ENCODE data around the gene BCL7C.
"Not testable (repeated sequence)": the region's sequence is repeated elsewhere in the genome, so short reads cannot be mapped to it uniquely, and the experiment has no call there.

The BCL7C gene

DNA sequence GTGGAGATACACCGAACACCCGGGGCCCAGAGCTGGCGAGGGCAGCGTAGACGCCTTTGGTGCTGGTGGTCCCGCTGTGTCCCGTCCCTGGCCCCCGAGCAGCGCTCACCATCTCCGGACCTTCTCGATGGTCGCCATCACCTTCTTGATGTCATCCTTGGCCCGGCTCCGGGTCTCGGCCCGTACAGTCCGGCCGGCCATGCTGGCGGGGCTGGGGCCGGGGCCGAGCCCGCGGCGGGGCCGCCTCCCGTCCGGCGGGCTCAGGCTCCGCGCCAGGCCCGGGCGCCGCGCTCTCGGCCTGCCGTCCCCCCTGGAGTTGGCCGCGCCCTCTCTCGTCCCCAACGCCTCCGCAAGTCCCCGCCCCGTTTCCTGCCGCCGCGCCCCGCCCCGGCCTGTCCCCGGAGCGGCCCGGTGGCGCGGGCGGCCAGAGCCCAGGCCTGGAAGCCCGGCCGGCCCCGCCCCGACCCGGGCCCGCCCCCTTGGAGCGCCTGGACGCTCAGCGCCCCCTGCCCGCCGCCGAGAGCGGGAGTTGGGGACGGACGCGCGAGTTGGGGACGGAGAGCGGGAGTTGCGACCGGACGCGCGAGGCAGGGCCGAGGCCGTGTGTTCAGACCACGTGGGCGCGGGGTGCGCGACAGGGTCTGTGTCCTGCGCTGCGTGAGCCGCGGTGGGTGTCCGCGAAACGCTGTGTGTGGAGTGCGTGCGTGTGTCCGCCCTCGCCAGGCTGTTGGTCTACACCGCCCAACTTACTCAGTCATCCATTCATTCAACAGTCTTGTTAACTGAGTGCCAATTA lies at the start of gene BCL7C:
Gene BCL7C (minus strand): TSS at position 334 of the 796 bp plus-strand sequence. CDS start 133 bp downstream, at position 201.
- no peak for FAIRE-seq

- FAIRE-seq, result no peak
Observed at GRCh38 chr16:30942426-30942806, 48.5 kb upstream of the BCL7C start.

DNA sequence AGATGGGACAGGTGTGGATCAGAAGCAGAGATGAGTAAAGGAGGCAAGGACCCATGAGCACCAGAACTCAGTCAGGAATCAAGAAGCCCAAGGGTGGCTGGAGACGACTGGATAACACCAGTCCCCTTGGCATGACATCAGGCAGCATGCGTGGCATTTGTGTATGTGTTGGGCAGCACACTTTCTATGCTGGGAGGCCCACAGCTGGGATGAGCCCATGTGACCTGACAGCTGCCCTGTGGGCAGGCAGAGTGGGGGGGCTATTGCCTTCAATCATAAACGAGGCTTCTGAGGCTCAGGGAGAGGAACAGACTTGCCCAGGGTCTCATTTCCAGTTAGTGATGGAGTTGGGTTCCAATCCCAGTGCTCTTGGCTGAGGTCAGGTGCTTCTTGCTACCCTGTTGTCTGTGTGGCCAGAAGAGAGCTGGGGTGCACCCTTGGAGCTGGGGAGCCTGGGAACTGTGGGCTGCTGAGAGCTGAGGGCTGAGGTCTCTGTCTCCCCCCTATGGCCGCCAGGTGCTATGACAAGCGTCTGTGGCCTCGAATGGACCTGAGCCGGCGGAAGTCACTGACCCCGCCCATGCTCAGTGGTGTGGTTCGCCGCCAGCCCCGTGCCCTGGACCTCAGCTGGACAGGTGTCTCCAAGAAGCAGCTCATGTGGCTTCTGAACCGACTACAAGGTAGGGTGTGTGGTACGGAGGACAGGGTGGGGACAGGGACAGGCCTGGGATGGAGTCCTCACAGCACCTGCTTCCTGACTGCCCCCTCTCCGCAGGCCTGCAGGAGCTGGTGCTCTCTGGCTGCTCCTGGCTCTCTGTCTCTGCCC lies 47.9 kb upstream of the BCL7C start:
- FAIRE-seq, result no peak

GRCh38 chr16:30939571-30939970 lies 45.7 kb upstream of the BCL7C start:
- FAIRE-seq, result not testable (repeated sequence)

- no peak for FAIRE-seq
Observed at GRCh38 chr16:30937692-30938091, 43.8 kb upstream of the BCL7C start.

GRCh38 chr16:30934827-30935557 lies 41.1 kb upstream of the BCL7C start:
- FAIRE-seq, result no peak

DNA sequence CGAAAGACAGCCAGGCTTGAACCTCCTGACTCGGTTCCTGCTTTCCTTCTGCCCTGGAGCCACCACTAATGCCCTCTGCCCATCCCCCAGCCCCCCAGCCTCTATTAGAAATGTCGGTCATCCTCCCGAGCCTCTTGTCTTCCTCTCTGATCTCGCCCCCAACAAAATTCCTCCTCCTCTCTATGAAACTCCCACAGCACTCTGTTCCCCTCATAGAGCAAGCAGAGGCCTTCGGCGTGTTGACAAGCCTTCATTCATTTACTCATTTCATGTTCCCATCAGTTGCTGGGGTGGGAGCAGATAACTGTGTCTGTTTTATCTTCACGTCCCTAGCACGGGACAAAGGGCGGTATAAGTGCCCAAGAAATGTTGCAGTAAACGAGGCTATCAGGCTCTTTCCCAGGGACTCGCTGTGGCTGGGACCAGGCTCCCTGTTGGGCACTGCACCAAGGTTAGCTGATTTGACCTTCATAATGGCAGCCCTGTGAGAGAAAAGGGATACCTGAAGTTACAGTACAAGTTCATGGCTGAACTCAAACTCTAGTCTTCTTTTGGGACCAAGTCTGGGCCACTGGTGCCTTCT lies 37.3 kb upstream of the BCL7C start:
- no peak for FAIRE-seq

DNA sequence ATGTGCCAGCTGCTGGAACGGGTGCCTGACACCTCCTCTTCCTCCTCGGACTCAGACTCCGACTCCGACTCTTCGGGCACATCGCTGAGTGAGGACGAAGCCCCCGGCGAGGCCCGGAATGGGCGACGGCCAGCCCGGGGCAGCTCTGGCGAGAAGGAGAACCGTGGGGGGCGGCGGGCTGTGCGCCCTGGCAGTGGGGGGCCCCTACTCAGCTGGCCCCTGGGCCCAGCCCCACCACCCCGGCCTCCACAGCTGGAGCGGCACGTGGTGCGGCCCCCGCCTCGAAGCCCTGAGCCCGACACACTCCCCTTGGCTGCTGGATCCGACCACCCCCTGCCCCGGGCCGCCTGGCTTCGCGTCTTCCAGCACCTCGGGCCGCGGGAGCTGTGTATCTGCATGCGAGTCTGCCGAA lies 36.3 kb upstream of the BCL7C start:
- FAIRE-seq, result no peak

GRCh38 chr16:30929167-30929566 lies 35.3 kb upstream of the BCL7C start:
- FAIRE-seq, result no peak

- FAIRE-seq, result no peak
Observed at GRCh38 chr16:30928390-30928789, 34.5 kb upstream of the BCL7C start.

GRCh38 chr16:30927789-30928378 lies 34.0 kb upstream of the BCL7C start:
- no peak for FAIRE-seq

DNA sequence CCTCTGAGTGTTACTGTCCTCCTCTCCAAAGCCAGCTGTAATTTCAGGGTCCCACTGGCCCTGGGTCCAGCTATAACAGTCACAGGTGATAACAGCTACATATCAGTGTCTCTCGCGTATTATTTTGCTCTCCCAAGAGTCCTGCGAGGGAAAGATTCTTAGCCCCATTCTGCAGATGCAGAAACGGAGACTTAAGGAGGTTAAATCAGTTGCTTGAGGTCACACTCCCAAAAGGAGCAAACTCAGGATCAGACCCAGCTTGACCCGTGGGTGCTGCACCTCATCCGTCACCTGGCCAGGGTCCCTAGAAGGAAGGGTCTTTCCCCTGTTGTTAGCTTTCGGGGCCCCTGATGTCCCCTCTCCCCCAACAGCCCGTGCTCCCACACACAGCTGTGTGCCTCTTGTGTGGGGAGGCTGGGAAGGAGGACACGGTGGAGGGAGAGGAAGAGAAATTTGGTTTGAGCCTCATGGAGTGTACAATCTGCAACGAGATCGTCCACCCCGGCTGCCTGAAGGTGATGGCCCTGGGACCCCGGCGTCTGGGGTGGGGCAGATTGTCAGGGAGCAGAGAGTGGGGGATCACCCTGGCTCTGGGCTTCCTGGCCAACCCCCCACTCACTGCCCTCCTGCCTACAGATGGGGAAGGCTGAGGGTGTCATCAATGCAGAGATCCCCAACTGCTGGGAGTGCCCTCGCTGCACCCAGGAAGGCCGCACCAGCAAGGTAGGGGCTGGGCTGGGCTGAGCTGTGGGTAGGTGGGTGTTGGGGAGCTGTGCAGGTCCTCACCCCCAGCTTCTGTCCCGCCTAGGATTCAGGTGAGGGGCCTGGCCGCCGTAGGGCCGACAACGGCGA lies 33.3 kb upstream of the BCL7C start:
- FAIRE-seq, result no peak

GRCh38 chr16:30925995-30926811 lies 32.3 kb upstream of the BCL7C start:
- no peak for FAIRE-seq

- no peak for FAIRE-seq
Observed at GRCh38 chr16:30925632-30925987, 31.7 kb upstream of the BCL7C start.

GRCh38 chr16:30924913-30925631 lies 31.2 kb upstream of the BCL7C start:
- FAIRE-seq, result no peak

DNA sequence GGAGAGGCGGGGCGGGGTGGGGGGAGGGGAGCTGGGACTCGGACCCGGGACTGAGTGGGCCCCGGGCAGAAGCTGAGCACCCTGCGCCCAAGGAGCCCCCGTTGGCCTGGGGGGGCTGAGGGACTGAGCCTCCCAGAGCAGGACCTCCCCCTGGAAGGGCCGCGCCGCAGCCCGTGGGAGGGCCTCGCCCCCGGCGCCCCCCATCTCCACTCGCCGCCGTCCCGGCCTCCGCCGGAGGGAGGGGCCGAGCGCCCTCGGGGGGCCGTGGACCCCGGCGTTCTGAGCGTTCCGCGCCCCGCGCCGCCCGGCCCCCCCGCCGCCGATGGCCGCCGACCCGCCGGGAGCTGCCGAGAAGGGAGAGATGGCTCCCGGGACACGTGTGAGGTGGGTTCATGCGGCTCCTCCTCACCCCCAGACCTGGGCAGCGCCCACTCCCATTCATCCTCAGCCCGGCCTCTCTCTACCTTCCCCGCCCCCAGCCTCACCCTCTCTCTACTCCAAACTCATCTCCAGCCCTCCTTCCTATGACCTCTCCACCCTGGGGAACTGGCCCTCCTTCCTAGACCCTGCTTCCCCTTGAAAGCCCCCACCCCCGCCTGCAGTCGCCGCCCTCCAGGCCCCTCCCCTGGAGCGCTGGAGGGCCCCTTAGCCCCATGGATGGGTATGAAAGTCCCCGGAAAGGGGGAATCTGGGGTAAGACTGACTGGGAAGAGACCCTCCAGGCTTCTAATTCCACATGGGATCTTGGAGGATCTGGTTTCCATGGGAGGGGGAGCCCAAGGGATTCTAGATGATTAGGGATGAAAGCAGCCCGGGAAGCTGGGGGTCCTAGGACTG lies 30.4 kb upstream of the BCL7C start:
- FAIRE-seq, result no peak

GRCh38 chr16:30923554-30924075 lies 29.7 kb upstream of the BCL7C start, which contains the start of gene FBXL19:
FBXL19 (plus strand) TSS chr16:30923572; CDS start chr16:30925755, 2,183 bp downstream.
- no peak for FAIRE-seq

DNA sequence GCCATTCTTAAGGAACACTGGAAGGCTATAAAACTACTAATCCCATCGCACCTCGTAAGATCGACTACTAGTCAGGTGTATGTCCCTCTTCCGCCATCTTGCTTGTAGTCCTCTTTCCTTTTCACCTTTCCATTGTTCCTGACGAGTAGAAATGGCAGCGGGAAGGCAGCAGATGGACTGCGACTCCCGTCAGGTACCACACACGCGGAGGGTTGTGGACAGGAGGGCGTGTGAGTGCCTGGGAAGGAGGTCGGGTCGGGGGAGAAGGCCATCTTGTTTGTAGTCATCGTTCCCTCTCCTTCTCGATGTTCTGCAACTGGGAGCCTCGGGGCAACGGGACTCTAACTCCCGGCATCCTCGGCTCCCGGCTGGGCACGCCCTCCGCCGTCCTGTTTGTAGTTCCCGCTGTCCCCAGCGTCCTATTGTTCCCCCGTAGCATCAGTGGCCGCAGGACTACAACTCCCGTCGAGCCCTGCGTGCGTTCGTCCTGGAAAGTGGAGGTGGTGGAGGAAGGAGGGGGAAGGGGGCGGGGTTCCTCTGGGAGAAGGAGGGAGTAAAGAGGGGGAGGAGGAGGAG lies 29.2 kb upstream of the BCL7C start:
- no peak for FAIRE-seq

Measured in colon (tissue), 2 donors.